Measurements from ENCODE around the gene DAP.

Gene DAP

DNA sequence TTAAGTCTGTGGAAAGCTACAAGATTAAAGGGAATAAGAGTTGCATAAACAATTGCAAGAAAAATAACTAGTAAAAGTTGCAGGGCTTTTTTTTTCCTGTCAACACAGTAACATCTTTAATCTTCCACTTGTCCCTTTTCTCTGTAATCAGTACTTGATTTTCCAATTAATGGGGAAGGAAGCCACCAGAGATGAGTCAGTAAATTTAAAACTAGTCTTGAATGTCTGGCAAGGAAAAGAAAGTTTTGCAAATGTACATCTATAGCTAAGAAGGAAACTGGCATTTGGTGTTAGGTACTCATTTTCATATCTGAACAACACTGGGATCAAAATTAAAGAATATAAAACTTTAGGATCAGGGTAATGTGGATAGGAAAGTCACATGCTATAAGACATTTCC, 17.1 kb downstream of the DAP start:
- no peak for TF ChIP-seq FOXP2 (optimal IDR thresholded peaks at IDR 0.05; ENCODE audit: borderline replicate concordance, extremely low read depth, extremely low read length, insufficient read depth)
- TF ChIP-seq SIN3A (IDR thresholded peaks at IDR 0.05; ENCODE audit: borderline replicate concordance, insufficient read depth, low read length) = no peak
- TF ChIP-seq, protein P1, sequence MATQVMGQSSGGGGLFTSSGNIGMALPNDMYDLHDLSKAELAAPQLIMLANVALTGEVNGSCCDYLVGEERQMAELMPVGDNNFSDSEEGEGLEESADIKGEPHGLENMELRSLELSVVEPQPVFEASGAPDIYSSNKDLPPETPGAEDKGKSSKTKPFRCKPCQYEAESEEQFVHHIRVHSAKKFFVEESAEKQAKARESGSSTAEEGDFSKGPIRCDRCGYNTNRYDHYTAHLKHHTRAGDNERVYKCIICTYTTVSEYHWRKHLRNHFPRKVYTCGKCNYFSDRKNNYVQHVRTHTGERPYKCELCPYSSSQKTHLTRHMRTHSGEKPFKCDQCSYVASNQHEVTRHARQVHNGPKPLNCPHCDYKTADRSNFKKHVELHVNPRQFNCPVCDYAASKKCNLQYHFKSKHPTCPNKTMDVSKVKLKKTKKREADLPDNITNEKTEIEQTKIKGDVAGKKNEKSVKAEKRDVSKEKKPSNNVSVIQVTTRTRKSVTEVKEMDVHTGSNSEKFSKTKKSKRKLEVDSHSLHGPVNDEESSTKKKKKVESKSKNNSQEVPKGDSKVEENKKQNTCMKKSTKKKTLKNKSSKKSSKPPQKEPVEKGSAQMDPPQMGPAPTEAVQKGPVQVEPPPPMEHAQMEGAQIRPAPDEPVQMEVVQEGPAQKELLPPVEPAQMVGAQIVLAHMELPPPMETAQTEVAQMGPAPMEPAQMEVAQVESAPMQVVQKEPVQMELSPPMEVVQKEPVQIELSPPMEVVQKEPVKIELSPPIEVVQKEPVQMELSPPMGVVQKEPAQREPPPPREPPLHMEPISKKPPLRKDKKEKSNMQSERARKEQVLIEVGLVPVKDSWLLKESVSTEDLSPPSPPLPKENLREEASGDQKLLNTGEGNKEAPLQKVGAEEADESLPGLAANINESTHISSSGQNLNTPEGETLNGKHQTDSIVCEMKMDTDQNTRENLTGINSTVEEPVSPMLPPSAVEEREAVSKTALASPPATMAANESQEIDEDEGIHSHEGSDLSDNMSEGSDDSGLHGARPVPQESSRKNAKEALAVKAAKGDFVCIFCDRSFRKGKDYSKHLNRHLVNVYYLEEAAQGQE (IDR thresholded peaks at IDR 0.05; ENCODE audit: insufficient read depth in 1 of 2, low read depth in 2 of 2, low read length in 2 of 2) = no peak
- TF ChIP-seq TAF1 (IDR thresholded peaks at IDR 0.05; ENCODE audit: borderline replicate concordance, insufficient read depth, low read length) = no peak
- no peak for TF ChIP-seq POLR2AphosphoS5 (IDR thresholded peaks at IDR 0.05; ENCODE audit: low read depth, low read length)

DNA sequence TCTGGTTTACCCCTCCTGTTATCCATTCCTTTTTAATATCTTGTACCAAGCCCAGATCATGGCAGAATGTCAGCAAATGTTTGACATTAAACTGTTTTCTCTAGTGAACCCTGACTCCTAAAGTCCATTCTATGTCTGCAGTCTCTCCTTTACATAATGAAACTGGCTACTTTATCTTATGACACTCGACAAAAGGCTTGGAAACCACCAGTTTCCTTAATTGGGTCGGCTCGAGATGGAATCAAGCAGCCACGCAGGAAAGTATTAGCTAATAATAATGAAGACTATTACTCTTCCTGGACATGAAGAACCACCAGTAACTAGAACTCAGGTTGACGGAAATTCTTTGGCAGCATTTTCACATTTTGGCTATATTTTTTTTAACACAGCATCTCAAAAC, 17.5 kb downstream of the DAP start:
- TF ChIP-seq, protein P1 (IDR thresholded peaks at IDR 0.05; ENCODE audit: insufficient read depth in 1 of 2, low read depth in 2 of 2, low read length in 2 of 2) = no peak
- no peak for TF ChIP-seq FOXP2 (optimal IDR thresholded peaks at IDR 0.05; ENCODE audit: borderline replicate concordance, extremely low read depth, extremely low read length, insufficient read depth)
- no peak for TF ChIP-seq TAF1 (IDR thresholded peaks at IDR 0.05; ENCODE audit: borderline replicate concordance, insufficient read depth, low read length)
- TF ChIP-seq POLR2AphosphoS5 (IDR thresholded peaks at IDR 0.05; ENCODE audit: low read depth, low read length) = no peak
- TF ChIP-seq SIN3A (IDR thresholded peaks at IDR 0.05; ENCODE audit: borderline replicate concordance, insufficient read depth, low read length) = no peak

DNA sequence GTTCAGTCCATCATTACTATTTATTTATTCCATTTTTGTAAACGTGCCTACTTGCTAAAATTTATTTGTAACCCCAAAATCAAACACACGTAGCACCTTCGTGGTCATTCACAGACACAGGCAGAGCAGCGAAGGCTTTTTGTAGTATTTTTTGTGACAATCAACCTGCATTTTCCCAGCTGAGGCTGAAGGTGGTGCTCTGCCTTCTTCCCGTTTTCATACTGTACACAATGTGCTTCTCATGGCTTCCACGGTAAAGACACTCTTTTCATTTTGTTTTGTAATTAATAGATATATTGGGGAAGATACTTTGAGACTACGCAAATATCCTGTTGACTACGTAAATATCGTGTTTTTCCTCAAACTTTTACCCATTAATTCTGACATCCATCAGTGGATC, 19.4 kb downstream of the DAP start:
- TF ChIP-seq TAF1 (IDR thresholded peaks at IDR 0.05; ENCODE audit: borderline replicate concordance, insufficient read depth, low read length) (no peak), FOXP2 (optimal IDR thresholded peaks at IDR 0.05; ENCODE audit: borderline replicate concordance, extremely low read depth, extremely low read length, insufficient read depth) (no peak), SIN3A (IDR thresholded peaks at IDR 0.05; ENCODE audit: borderline replicate concordance, insufficient read depth, low read length) (no peak)
- TF ChIP-seq, protein P1 (IDR thresholded peaks at IDR 0.05; ENCODE audit: insufficient read depth in 1 of 2, low read depth in 2 of 2, low read length in 2 of 2) = no peak

DNA sequence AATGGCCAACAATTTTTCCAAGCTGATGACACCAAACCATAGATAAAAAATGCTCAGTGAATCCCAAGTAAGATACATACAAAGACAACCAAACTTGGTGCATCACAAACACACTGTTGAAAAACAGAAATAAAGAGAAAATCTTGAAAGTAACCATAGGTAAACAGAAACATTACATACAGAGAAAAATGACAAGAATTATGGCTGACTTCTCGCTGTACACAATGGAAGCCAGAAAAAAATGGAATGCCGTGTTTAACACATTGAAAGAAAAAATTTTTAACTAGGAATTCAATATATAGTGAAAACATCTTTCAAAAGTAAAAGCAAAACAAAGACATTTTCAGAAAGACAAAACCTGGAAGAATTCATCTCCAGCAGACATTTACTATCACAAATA, 20.6 kb downstream of the DAP start:
- no peak for TF ChIP-seq SIN3A (IDR thresholded peaks at IDR 0.05; ENCODE audit: borderline replicate concordance, insufficient read depth, low read length)
- no peak for TF ChIP-seq POLR2AphosphoS5 (IDR thresholded peaks at IDR 0.05; ENCODE audit: low read depth, low read length)
- no peak for TF ChIP-seq FOXP2 (optimal IDR thresholded peaks at IDR 0.05; ENCODE audit: borderline replicate concordance, extremely low read depth, extremely low read length, insufficient read depth)
- TF ChIP-seq, protein P1 (IDR thresholded peaks at IDR 0.05; ENCODE audit: insufficient read depth in 1 of 2, low read depth in 2 of 2, low read length in 2 of 2) = no peak
- no peak for TF ChIP-seq TAF1 (IDR thresholded peaks at IDR 0.05; ENCODE audit: borderline replicate concordance, insufficient read depth, low read length)

DNA sequence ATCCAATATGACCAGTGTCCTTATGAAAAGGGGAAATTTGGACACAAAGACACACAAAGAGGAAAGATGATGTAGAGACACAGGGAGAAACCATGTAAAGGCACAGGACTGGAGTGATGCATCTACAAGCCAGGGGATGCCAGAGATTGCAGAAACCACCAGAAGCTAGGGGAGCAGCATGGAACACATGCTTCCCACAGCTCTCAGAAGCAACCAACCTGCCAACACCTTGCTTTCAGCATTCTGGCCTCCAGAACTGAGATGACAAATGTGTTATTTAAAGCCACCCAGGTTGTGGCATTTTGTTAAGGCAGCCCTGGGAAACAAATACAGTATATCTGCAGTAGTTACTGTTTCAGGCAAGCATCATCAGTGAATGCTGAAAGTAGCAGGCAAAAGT, 23.2 kb downstream of the DAP start:
- TF ChIP-seq, protein P1 (IDR thresholded peaks at IDR 0.05; ENCODE audit: insufficient read depth in 1 of 2, low read depth in 2 of 2, low read length in 2 of 2) = no peak
- no peak for TF ChIP-seq SIN3A (IDR thresholded peaks at IDR 0.05; ENCODE audit: borderline replicate concordance, insufficient read depth, low read length)
- no peak for TF ChIP-seq POLR2AphosphoS5 (IDR thresholded peaks at IDR 0.05; ENCODE audit: low read depth, low read length)
- no peak for TF ChIP-seq TAF1 (IDR thresholded peaks at IDR 0.05; ENCODE audit: borderline replicate concordance, insufficient read depth, low read length)
- TF ChIP-seq FOXP2 (optimal IDR thresholded peaks at IDR 0.05; ENCODE audit: borderline replicate concordance, extremely low read depth, extremely low read length, insufficient read depth) = no peak
